Measurements from ENCODE around the gene GOLGA6L10.
"Not testable (repeated sequence)": the region's sequence is repeated elsewhere in the genome, so short reads cannot be mapped to it uniquely, and the experiment has no call there.

DNA sequence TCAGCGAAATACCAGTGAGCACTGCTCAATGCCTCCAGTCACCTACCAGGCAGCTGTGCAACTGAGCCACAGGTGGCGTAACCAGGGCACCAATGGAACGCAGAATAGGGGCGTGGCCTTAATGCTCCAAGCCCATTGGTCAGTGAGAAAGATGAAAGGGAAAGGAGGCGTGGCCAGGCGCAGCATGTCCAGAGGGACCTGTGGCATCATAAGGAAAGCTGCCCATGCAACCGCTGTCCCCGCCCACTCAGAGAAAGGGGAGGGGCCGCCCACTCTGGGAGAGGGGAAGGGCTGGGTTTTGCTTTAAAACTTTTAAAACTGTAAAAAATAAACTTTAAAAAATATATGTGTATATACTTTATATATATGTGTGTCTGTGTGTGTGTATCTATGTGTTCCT, at the start of gene GOLGA6L10:
- TF ChIP-seq, protein P1, sequence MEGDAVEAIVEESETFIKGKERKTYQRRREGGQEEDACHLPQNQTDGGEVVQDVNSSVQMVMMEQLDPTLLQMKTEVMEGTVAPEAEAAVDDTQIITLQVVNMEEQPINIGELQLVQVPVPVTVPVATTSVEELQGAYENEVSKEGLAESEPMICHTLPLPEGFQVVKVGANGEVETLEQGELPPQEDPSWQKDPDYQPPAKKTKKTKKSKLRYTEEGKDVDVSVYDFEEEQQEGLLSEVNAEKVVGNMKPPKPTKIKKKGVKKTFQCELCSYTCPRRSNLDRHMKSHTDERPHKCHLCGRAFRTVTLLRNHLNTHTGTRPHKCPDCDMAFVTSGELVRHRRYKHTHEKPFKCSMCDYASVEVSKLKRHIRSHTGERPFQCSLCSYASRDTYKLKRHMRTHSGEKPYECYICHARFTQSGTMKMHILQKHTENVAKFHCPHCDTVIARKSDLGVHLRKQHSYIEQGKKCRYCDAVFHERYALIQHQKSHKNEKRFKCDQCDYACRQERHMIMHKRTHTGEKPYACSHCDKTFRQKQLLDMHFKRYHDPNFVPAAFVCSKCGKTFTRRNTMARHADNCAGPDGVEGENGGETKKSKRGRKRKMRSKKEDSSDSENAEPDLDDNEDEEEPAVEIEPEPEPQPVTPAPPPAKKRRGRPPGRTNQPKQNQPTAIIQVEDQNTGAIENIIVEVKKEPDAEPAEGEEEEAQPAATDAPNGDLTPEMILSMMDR (IDR thresholded peaks at IDR 0.05), result not testable (repeated sequence)
- TF ChIP-seq POLR2A (IDR thresholded peaks at IDR 0.05); POLR2AphosphoS5 (IDR thresholded peaks at IDR 0.05; ENCODE audit: insufficient read depth in 1 of 2, low read depth in 1 of 2): not testable (repeated sequence)

Data from vagina (tissue), 2 donors.